ENCODE data around the gene GRWD1. TPM values are rescaled to one million over a fixed set of nuclear protein-coding genes. Genes with fewer than 3 reads are reported as not detected.

GRWD1 gene
- total and polyA plus RNA-seq, 2 of the 13 experiments (the other 11 are each of a cell fraction or from before 2014, with no cell fraction given), result 10.8 to 46.6 TPM

GRCh38 chr19:48461982-48462655 lies 16.3 kb downstream of the GRWD1 start (continued):
- TF ChIP-seq HINFP (CRISPR knock-in tag; IDR thresholded peaks at IDR 0.05; ENCODE audit: low read depth) (no peak), RXRA (CRISPR knock-in tag; IDR thresholded peaks at IDR 0.05) (0 out of 2 replicates have a peak, but pooled peaks have one; percentile 15), NFKBIZ (CRISPR knock-in tag; IDR thresholded peaks at IDR 0.05) (no peak), ZNF615 (CRISPR knock-in tag; IDR thresholded peaks at IDR 0.05; ENCODE audit: borderline replicate concordance) (no peak), SOX6 (IDR thresholded peaks at IDR 0.05) (no peak), SOX6 (CRISPR knock-in tag; IDR thresholded peaks at IDR 0.05) (no peak), ZNF710 (CRISPR knock-in tag; IDR thresholded peaks at IDR 0.05; ENCODE audit: borderline replicate concordance) (no peak), PITX1 (CRISPR knock-in tag; IDR thresholded peaks at IDR 0.05) (no peak), ZNF740 (CRISPR knock-in tag; IDR thresholded peaks at IDR 0.05) (no peak), CBX2 (IDR thresholded peaks at IDR 0.05; ENCODE audit: low read depth, low read length) (no peak), CBX2 (CRISPR knock-in tag; IDR thresholded peaks at IDR 0.05; ENCODE audit: low read depth) (no peak), U2AF1 (optimal IDR thresholded peaks at IDR 0.05; ENCODE audit: low read depth, low read length) (no peak), ZBTB38 (CRISPR knock-in tag; IDR thresholded peaks at IDR 0.05) (peak; percentile 46; the same call in 1 of the 2 replicates), ZNF143 (CRISPR knock-in tag; IDR thresholded peaks at IDR 0.05) (peak; percentile 82), ZNF496 (CRISPR knock-in tag; IDR thresholded peaks at IDR 0.05; ENCODE audit: insufficient replicate concordance) (no peak), ERF (CRISPR knock-in tag; IDR thresholded peaks at IDR 0.05) (no peak), ZBTB7B (CRISPR knock-in tag; IDR thresholded peaks at IDR 0.05) (no peak)

Data from HepG2 (cell line).